ENCODE measurements around the gene TPI1. TPM values are rescaled to one million over a fixed set of nuclear protein-coding genes. Genes with fewer than 3 reads are reported as not detected.

TPI1 gene
- total RNA-seq, 6 experiments from 2014 or later = 265 to 400 (median 331) TPM

- Histone ChIP-seq H3K36me3 (no peaks in the 10 kb centered on the region), H3K27ac (no peak overlapping the region), H3K4me1 (peaks cover 0 to 5% (median 0%) of the 10 kb centered on the region in 4 donors), H3K9me3 (no peaks in the 10 kb centered on the region), H3K4me3 (no peak overlapping the region), H3K27me3 (no peaks in the 10 kb centered on the region)
- ATAC-seq = no peak
- no peak for DNase-seq
- 64% methylated on average over 4 of the region's 12 CpGs for WGBS (ENCODE audit: insufficient coverage, low coverage, low lambda C conversion rate, missing lambda C conversion rate)
- intact Hi-C loops (cut with DNase I) = no loop called here
- TF ChIP-seq CTCF (IDR thresholded peaks at IDR 0.05) = no peak
- TF ChIP-seq POLR2A (IDR thresholded peaks at IDR 0.05) = no peak
These were observed 43.9 kb upstream of the TPI1 start for GRCh38 chr12:6823182-6824084.

GRCh38 chr12:6824085-6824775 lies 43.1 kb upstream of the TPI1 start:
- WGBS (ENCODE audit: insufficient coverage, low coverage, low lambda C conversion rate, missing lambda C conversion rate) = no CpG with 5 or more reads among the region's 37 CpGs
- no peaks in the 10 kb centered on the region for H3K27me3 ChIP-seq
- ATAC-seq = no peak

DNA sequence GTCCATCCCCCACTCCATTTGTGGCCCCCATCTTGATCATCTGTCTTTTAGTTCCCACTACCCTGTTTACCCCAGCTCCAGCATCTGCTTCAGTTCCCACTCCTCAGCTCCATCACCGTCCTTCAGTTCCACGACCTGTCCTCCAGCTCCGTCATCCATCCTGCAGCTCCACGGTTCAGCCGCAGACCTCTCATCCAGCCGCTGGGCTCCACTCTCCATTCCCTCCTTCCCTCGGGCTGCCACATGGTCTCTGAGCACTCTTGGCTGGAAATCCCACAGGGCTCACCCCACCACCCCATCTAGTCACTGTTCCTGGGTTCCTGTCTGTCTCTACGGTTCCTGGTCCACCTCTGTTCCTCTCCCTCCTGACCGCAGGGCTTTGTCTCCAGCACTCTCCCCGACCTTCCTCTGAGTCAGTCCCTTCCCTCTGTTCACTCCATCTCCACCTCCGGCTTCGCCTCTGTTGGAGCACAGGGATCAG lies 42.4 kb upstream of the TPI1 start:
- H3K27ac ChIP-seq = no peak overlapping the region
- intact Hi-C loops (cut with DNase I) = loop anchor here in 1 of 2 donors (5.0 kb wide), 1 partner anchor 93 kb away; no protein-coding TSS in a partner anchor
- no peak for ATAC-seq
- H3K4me1 ChIP-seq = peaks cover 0 to 10% (median 0%) of the 10 kb centered on the region in 4 donors
- no peak for DNase-seq
- no peaks in the 10 kb centered on the region for H3K27me3 ChIP-seq
- H3K9me3 ChIP-seq = no peaks in the 10 kb centered on the region
- no peak overlapping the region for H3K4me3 ChIP-seq
- H3K36me3 ChIP-seq = no peaks in the 10 kb centered on the region
- 51% methylated on average over 12 of the region's 12 CpGs for WGBS (ENCODE audit: insufficient coverage, low coverage, low lambda C conversion rate, missing lambda C conversion rate)
- TF ChIP-seq CTCF (IDR thresholded peaks at IDR 0.05) = no peak
- TF ChIP-seq POLR2A (IDR thresholded peaks at IDR 0.05) = no peak

More at GRCh38 chr12:6824085-6824775, 43.1 kb upstream of the TPI1 start:
- no peaks in the 10 kb centered on the region for H3K36me3 ChIP-seq
- H3K4me1 ChIP-seq = peaks cover 0 to 10% (median 0%) of the 10 kb centered on the region in 4 donors
- no peaks in the 10 kb centered on the region for H3K9me3 ChIP-seq
- DNase-seq = no peak
- H3K27ac ChIP-seq = no peak overlapping the region
- no peak overlapping the region for H3K4me3 ChIP-seq
- intact Hi-C loops (cut with DNase I) = no loop called here
- TF ChIP-seq POLR2A (IDR thresholded peaks at IDR 0.05) (no peak), CTCF (IDR thresholded peaks at IDR 0.05) (no peak)

DNA sequence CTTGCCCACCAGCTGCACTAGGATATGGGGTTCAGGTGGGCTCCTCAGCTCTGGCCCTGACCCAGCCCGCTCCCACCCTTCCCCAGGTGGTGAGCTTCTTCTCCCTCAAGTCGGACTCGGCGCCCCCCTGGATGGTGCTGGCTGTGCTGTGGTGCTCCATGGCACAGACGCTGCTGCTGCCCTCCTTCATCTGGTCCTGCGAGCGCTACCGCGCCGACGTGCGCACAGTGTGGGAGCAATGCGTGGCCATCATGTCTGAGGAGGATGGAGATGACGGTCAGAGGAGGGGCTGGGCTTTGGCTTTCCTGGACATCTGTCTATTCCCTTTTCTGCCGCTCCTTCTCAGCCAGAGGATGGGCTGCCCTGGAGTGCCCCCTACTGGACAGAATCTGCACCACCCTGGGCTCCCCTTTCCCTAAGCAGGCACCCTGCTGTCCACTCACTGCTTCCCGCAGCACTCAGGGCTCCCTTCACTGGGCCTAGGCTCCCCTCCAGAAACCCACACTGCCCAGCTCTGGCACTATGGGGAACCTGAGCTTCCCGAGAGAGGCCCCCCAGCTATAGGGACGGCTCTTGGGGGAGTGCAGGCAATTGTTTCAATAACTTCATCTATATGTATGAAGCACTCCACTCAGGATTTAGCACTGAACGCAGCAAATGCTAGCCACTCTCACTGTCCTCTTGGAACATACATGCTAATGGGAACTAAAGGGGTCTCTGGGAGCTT lies 41.8 kb upstream of the TPI1 start:
- DNase-seq (peak; percentile 85 to 86 (median 85)), ATAC-seq (peak; percentile 83 to 87 (median 84))
- Histone ChIP-seq H3K4me3 (no peak overlapping the region), H3K36me3 (no peaks in the 10 kb centered on the region), H3K9me3 (no peaks in the 10 kb centered on the region), H3K27me3 (no peaks in the 10 kb centered on the region), H3K4me1 (peaks cover 0 to 10% (median 0%) of the 10 kb centered on the region in 4 donors), H3K27ac (no peak overlapping the region)
- intact Hi-C loops (cut with DNase I) = loop anchor here in 1 of 2 donors (5.0 kb wide), 1 partner anchor 93 kb away; no protein-coding TSS in a partner anchor
- peak; percentile 94 to 95 (median 94) for TF ChIP-seq CTCF (IDR thresholded peaks at IDR 0.05)
- TF ChIP-seq POLR2A (IDR thresholded peaks at IDR 0.05) = no peak
- 13% methylated on average over 16 of the region's 19 CpGs for WGBS (ENCODE audit: insufficient coverage, low coverage, low lambda C conversion rate, missing lambda C conversion rate)

Measured in right lobe of liver (tissue), 6 donors.